Lower lobe of right lung (tissue), 2 donors: ENCODE measurements around the gene FAM120A. TPM values are rescaled to one million over a fixed set of nuclear protein-coding genes. Genes with fewer than 3 reads are reported as not detected.

Experiments
- ATAC-seq, 2 donors: fragments of 200-7000 bp; cut with Tn5 transposase; one replicate each; pipeline ENCODE4 v1.9.1; 2020 to 2022; ENCODE audit warnings: mild to moderate bottlenecking in 2 of 2, moderate library complexity in 2 of 2
- DNase-seq: peaks from one replicate; pipeline ENCODE4 v3.0.0-alpha.2; 2020
- H3K27ac ChIP-seq: fragments of 200-600 bp; one replicate; pipeline ENCODE4 v1.8.0; 2022
- H3K27me3 ChIP-seq: fragments of 200-600 bp; one replicate; pipeline ENCODE4 v1.8.0; 2022; ENCODE audit warnings: low read depth
- H3K36me3 ChIP-seq: fragments of 200-600 bp; one replicate; pipeline ENCODE4 v1.8.0; 2022; ENCODE audit warnings: mild to moderate bottlenecking
- H3K4me1 ChIP-seq: fragments of 200-600 bp; one replicate; pipeline ENCODE4 v1.8.0; 2022
- H3K4me3 ChIP-seq: fragments of 200-600 bp; one replicate; pipeline ENCODE4 v1.8.0; 2022; ENCODE audit warnings: mild to moderate bottlenecking
- H3K9me3 ChIP-seq: fragments of 200-600 bp; one replicate; pipeline ENCODE4 v1.8.0; 2022
- CTCF ChIP-seq: fragments of 200-600 bp; IDR thresholded peaks from one replicate; pipeline ENCODE4 v1.8.0; 2022; ENCODE audit warnings: antibody characterized with exemption, mild to moderate bottlenecking
- intact Hi-C: fragments of 100-400 bp; cut with DNase I; formaldehyde crosslinking; loops from one replicate; pipeline ENCODE4 v1.11.0; 2022
- total RNA-seq: library from RNA; stranded (reverse); fragmentation: NEBNext Ultra II Directional; extraction: Animal tissue kit (Norgen Biotek cat#: 25700); gene quantifications from one replicate; pipeline ENCODE4 v1.2.1, GENCODE V29; 2021
- donor health status: DM: no; HTN: yes; CAD: no; lungs with severe emphysema.

The FAM120A gene
- total RNA-seq, 1 donor from 2014 or later, result 114 TPM

GRCh38 chr9:93522736-93523135, 71.3 kb downstream of the FAM120A start:
- intact Hi-C loops, result no loop called here
- ATAC-seq, result no peak
- H3K4me3 ChIP-seq, result no peak overlapping the region
- no peaks in the 10 kb centered on the region for H3K27me3 ChIP-seq
- no peak for DNase-seq
- H3K27ac ChIP-seq, result no peak overlapping the region
- H3K9me3 ChIP-seq, result no peaks in the 10 kb centered on the region
- peaks cover 77% of the 10 kb centered on the region for H3K36me3 ChIP-seq
- TF ChIP-seq CTCF, result no peak
- H3K4me1 ChIP-seq, result no peaks in the 10 kb centered on the region

- no peak for TF ChIP-seq CTCF
- no peak overlapping the region for H3K4me3 ChIP-seq
- intact Hi-C loops, result no loop called here
- H3K27ac ChIP-seq, result no peak overlapping the region
- no peaks in the 10 kb centered on the region for H3K27me3 ChIP-seq
- DNase-seq (no peak), ATAC-seq (no peak)
- H3K36me3 ChIP-seq, result peaks cover 77% of the 10 kb centered on the region
- no peaks in the 10 kb centered on the region for H3K4me1 ChIP-seq
- no peaks in the 10 kb centered on the region for H3K9me3 ChIP-seq
Observed at GRCh38 chr9:93523518-93524144, 72.1 kb downstream of the FAM120A start.

- no peaks in the 10 kb centered on the region for H3K9me3 ChIP-seq
- H3K27me3 ChIP-seq, result no peaks in the 10 kb centered on the region
- H3K36me3 ChIP-seq, result peaks cover 76% of the 10 kb centered on the region
- no peak overlapping the region for H3K4me3 ChIP-seq
- H3K27ac ChIP-seq, result no peak overlapping the region
- no peak for TF ChIP-seq CTCF
- ATAC-seq, result no peak
- no peaks in the 10 kb centered on the region for H3K4me1 ChIP-seq
- no peak for DNase-seq
- intact Hi-C loops, result no loop called here
Observed at GRCh38 chr9:93525476-93525875, 74.0 kb downstream of the FAM120A start.

GRCh38 chr9:93531374-93531773, 79.9 kb downstream of the FAM120A start:
- no peak for DNase-seq
- no peak for TF ChIP-seq CTCF
- no peak overlapping the region for H3K4me3 ChIP-seq
- no peaks in the 10 kb centered on the region for H3K9me3 ChIP-seq
- no peak for ATAC-seq
- no peaks in the 10 kb centered on the region for H3K4me1 ChIP-seq
- intact Hi-C loops, result no loop called here
- H3K27me3 ChIP-seq, result no peaks in the 10 kb centered on the region
- H3K27ac ChIP-seq, result no peak overlapping the region
- H3K36me3 ChIP-seq, result peaks cover 91% of the 10 kb centered on the region

- no peak overlapping the region for H3K27ac ChIP-seq
- TF ChIP-seq CTCF, result no peak
- H3K4me3 ChIP-seq, result no peak overlapping the region
- H3K36me3 ChIP-seq, result peaks cover 93% of the 10 kb centered on the region
- no peaks in the 10 kb centered on the region for H3K27me3 ChIP-seq
- intact Hi-C loops, result no loop called here
- H3K4me1 ChIP-seq, result no peaks in the 10 kb centered on the region
- no peak for ATAC-seq
- no peak for DNase-seq
- H3K9me3 ChIP-seq, result no peaks in the 10 kb centered on the region
Observed at GRCh38 chr9:93532141-93532540, 80.7 kb downstream of the FAM120A start.

- H3K27me3 ChIP-seq, result no peaks in the 10 kb centered on the region
- no peaks in the 10 kb centered on the region for H3K9me3 ChIP-seq
- intact Hi-C loops, result no loop called here
- H3K27ac ChIP-seq, result no peak overlapping the region
- H3K36me3 ChIP-seq, result peaks cover 83% of the 10 kb centered on the region
- DNase-seq, result no peak
- no peak for ATAC-seq
- no peak overlapping the region for H3K4me3 ChIP-seq
- no peaks in the 10 kb centered on the region for H3K4me1 ChIP-seq
- no peak for TF ChIP-seq CTCF
Observed at GRCh38 chr9:93533863-93534262, 82.4 kb downstream of the FAM120A start.
